OCI-LY1 (cell line): ENCODE measurements around the gene RHEBL1.

Experiments
- CTCF ChIP-seq: fragments of 200-600 bp; sonication (generic), shearing (Covaris generic); IDR thresholded peaks from 2 replicates; pipeline ENCODE4 v1.5.1; 2017; ENCODE audit warnings: mild to moderate bottlenecking, antibody characterized with exemption, low read length, moderate library complexity, mixed read lengths
- EZH2 ChIP-seq: fragments of 200-600 bp; sonication (generic), shearing (Covaris generic); IDR thresholded peaks from 2 replicates; pipeline ENCODE4 v1.8.0; 2017; ENCODE audit warnings: borderline replicate concordance, mixed run types, mild to moderate bottlenecking, antibody characterized with exemption, low read length, moderate library complexity, mixed read lengths

- TF ChIP-seq CTCF: no peak
- TF ChIP-seq EZH2: no peak
Measured at GRCh38 chr12:49021292-49021915, 48.4 kb downstream of the RHEBL1 start.
